Stimulated activated CD4-positive, alpha-beta T cell treated with anti-CD3 and anti-CD28 coated beads, Interleukin-2, amount 100 ng/mL, for 48 hours (primary cell): ENCODE measurements around the gene EPOP.
"Not testable (repeated sequence)": the region's sequence is repeated elsewhere in the genome, so short reads cannot be mapped to it uniquely, and the experiment has no call there.

Source experiments
- DNase-seq, 2 donors: peaks; one replicate each; pipeline ENCODE4 v3.0.0-alpha.2; 2020

EPOP gene

GRCh38 chr17:38672788-38673706 lies 1.7 kb downstream of the EPOP start:
- DNase-seq = no peak

DNA sequence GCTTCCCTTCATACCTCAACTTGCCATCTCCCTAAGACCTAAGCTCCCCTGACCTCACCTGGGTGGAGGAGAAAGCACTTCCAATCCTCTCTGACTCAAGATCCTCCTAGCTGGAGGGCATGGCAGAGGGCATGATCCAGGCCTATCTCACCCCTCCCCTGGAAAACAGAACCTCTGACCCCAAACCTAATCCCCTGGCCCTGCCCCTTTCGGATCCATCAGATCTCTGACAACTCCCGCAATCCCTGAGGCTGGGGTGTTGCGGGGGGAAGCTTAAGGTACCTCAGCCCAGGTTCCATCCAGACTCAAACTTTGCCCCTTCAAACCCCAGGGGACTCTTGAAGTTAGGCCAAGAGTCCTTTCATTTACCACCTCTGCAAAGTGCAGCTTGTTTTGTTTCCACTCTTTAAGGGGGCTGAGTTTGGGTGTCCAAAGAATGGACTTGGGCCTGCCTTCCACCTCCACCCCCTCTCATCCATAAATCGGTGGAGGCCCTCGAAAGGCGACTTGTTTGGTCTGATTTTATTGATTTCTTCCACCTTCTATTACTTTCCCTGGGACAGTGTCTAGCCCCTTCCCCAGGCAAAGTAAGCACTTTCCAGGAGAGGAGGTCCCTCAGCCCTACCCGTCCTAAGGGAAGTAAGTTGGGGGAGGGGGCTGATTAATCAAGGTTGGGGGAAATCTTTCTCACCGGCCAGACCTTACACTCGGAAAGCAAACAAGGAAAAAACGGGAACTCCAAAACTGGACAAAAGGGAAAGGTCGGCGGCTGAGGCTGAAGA lies 2.6 kb downstream of the EPOP start:
- no peak for DNase-seq

GRCh38 chr17:38669520-38669919 lies 5.2 kb downstream of the EPOP start:
- no peak for DNase-seq

DNA sequence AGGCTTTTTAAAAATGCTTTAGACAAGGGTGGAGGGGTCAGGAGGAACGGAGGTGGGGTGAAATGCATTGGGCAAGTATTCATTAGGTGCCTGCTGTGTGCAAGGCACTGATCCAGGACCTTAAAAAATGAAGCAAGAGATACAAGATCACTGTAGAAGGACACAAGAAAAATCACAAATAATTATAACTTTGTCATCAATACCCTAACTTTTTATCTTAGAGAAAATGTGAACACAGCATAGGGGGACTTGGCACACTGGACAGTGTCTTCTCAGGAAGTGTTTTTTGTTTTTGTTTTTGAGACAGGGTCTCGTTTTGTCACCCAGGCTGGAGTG lies 7.0 kb downstream of the EPOP start:
- no peak for DNase-seq

DNA sequence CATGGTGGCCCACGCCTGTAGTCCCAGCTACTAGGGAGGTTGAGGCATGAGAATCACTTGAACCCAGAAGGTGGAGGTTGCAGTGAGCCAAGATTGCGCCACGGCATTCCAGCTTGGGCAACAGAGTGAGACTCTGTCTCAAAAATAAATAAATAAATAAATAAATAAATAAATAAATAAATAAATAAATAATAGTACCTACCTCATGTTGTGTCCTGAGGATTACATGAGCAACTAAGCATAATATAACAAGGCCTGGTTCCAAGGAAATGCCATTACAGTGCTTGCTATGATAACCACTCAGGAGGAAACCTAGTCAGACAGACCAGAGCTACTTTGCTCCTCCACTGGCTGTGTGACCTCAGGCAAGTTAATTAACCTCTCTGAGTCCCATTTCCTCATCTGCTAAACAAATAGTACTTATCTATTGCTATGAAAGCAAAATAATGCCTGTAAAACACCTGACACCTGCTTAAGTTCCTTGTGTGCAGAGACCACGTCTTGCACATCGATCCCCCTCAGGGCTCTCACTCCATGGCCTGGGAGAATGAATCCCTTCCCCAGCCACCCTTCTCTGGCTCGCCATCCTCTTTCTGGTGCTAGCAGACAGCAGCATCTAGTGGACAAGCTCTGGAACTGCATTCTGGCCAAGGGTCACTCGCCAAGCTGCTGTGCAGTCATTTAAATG lies 7.5 kb downstream of the EPOP start:
- peak; percentile 55 for DNase-seq

GRCh38 chr17:38663964-38664644 lies 10.7 kb downstream of the EPOP start:
- DNase-seq = no peak

DNA sequence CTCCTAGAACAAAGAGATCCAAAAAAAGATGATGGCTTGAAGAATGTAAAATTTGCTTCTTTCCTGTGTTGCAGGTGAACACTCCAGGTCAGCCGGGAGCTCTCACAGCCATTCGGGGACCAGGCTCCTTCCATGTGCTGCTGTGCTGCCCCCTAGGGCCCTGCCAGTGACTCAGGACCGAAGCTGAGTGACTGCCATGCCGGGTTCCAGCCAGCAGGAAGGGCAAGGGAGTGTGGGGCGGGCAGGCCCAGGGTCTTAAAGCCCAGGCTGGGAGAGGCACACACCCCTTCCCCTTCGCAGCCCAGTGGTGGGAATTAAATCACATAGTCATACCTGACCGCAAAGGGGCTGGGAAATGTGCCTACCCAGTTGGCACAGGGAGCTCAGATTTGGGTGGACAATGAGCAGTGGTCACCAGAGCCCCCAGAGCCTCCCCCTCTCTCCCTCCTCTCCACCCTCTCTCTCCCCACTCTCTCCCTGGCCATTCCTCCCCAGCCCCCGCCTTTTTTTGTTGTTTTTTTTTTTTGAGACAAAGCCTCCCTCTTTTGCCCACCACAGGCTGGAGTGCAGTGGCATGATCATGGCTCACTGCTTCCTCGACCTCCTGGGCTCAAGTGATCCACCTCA lies 11.5 kb downstream of the EPOP start:
- peak in 1 of 2 donors; percentile 41 for DNase-seq

- DNase-seq = no peak
These were observed 14.4 kb downstream of the EPOP start for GRCh38 chr17:38660097-38661025.

GRCh38 chr17:38659415-38659814 lies 15.3 kb downstream of the EPOP start:
- no peak for DNase-seq

GRCh38 chr17:38658741-38659345 lies 15.9 kb downstream of the EPOP start:
- DNase-seq = no peak

- DNase-seq = no peak
These were observed 16.7 kb downstream of the EPOP start for GRCh38 chr17:38657824-38658740.

DNA sequence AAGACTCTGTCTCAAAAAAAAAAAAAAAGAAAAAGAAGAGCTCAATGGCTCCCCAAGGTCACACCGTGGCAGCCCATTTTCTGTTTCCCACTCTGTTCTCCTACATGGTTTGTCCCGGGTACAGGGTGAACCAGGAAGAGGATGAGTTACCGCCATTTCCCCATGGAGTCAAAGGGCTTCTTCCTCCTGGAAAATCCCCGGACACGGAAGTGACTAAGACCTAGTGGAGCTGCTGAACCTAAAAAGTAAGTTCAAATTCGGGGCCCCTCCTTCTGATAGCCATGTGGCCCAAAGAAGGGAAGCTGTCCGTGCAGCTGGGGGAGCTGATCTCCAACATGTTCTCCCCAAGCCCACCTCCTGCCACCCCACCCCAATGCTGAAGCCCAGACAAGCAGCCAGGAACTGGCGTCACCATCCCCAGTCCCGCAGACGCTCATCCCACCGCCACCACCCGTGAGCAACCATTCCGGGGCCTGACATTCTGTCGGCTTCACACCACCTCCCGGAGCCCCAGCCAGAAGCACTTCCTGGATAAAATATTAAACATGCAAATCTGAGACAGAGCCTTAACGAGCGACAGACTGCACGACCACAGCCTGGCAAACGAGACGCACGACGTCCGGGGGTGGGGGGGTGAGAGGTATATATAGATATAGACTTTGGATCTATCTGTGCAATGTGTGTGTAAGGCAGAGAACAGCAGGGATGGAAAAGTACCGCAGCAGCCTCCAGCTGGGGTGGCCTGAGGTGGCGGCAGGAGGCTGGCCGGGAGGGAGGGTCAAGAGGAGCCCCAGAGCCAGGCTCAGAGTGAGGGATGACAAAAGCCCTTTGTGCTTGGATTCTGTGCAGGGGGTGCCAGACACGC lies 17.6 kb downstream of the EPOP start:
- DNase-seq = no peak

GRCh38 chr17:38654411-38655398 lies 20.1 kb downstream of the EPOP start:
- no peak for DNase-seq

DNA sequence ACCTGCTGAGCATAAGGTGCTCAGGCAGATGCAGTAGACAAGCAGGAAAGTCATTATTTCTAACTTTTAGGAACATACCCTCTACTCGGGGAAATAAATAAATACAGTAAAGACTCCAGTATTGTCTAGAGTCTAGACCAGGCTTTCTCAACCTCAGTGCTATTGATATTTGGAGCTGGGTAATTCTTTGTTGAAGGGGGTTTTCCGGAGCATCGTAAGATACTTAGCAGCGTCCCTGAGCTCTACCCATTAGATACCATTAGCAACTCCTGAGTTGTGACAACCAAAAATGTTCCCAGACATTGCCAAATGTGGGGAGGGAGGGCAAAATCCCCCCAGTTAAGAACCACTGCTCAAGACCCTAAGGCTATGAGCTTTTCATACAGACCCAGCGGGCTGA lies 21.1 kb downstream of the EPOP start:
- no peak for DNase-seq

GRCh38 chr17:38653230-38653629 lies 21.5 kb downstream of the EPOP start:
- DNase-seq = no peak

DNA sequence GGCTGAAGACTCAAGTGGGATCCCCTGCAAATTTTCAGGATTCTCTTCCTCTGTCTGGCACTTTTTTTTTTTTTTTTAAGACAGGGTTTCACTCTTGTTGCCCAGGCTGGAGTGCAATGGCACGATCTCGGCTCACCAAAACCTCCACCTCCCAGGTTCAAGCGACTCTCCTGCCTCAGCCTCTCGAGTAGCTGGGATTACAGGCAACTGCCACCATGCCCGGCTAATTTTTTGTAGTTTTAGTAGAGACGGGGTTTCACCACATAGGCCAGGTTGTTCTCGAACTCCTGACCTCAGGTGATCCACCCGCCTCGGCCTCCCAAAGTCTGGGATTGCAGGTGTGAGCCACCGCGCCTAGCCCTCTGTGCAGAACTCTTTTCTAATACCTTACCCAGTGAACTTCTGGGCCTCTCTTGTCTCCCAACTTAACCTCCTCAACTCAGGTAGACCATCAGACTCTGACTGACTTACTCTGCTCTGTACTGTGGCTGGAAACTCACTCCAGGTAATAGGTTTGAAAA lies 24.0 kb downstream of the EPOP start:
- DNase-seq = not testable (repeated sequence)

DNA sequence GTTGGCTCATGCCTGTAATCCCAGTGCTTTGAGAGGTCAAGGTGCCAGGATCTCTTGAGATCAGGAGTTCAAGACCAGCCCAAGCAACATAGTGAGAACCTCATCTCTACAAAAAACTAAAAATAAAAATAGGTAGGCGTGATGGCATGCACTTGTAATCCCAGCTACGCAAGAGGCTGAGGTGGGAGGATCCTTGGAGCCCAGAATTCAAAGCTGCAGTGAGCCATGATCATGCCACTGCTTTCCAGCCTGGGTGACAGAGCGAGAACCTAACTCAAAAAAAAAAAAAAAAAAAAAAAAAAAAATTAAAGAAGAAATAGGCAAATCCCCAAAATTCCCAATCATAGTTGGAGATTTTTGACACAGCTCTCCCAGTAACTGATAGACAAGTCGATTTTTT lies 36.8 kb downstream of the EPOP start:
- no peak for DNase-seq
